Endothelial cell of umbilical vein (primary cell): ENCODE data around the gene IPO9. TPM values are rescaled to one million over a fixed set of nuclear protein-coding genes. Genes with fewer than 3 reads are reported as not detected.

Source experiments
- BruUV-seq: library from RNA; stranded (reverse); fragments of 400-500 nt; replicated peaks from 2 replicates; lab custom pipeline; 2021; lab: Mats Ljungman, UMichigan
- CTCF ChIA-PET: fragments of 300-600, 350-600 bp; sonication (Branson Sonifier 250); formaldehyde crosslinking; loops from one replicate; lab custom pipeline; 2021; ENCODE audit warnings: antibody characterized with exemption, inconsistent platforms; lab: Charles Lee
- POLR2A ChIA-PET: fragments of 300-600, 350-600 bp; sonication (Branson Sonifier 250); formaldehyde crosslinking; loops from one replicate; lab custom pipeline; 2021; ENCODE audit warnings: antibody characterized with exemption, inconsistent platforms; lab: Charles Lee
- DNase-seq: peaks from one replicate; pipeline ENCODE4 v3.0.0-alpha.2; 2011; ENCODE audit warnings: low read depth, low spot score
- FAIRE-seq: peaks from 2 replicates; lab custom pipeline; 2011; peaks lifted over from hg19 to GRCh38; lab: Jason Lieb, UNC
- H2AFZ ChIP-seq: 2 replicates; pipeline ENCODE4 v1.6.0; 2012; ENCODE audit warnings: low read depth, low read length, control low read depth, inconsistent platforms
- H3K27ac ChIP-seq: 2 replicates; pipeline ENCODE4 v1.5.1; 2011; ENCODE audit warnings: low read depth, mild to moderate bottlenecking, control low read depth, low read length, moderate library complexity; ENCODE audit not compliant: insufficient read depth
- H3K27me3 ChIP-seq, 2 experiments: 2 replicates each; pipeline versions ENCODE4 v1.6.0 to v1.6.1; 2011; ENCODE audit warnings: low read length in 2 of 2, mixed read lengths in 1 of 2; ENCODE audit not compliant: control insufficient read depth in 2 of 2, insufficient read depth in 2 of 2
- H3K36me3 ChIP-seq, 2 experiments: 2 replicates in 1 of 2; 3 replicates in 1 of 2; pipeline ENCODE4 v1.5.1; 2011; ENCODE audit warnings: low read length in 2 of 2, mild to moderate bottlenecking in 1 of 2, moderate library complexity in 1 of 2; ENCODE audit not compliant: control insufficient read depth in 2 of 2, insufficient read depth in 2 of 2; ENCODE audit errors: extremely low read depth in 1 of 2
- H3K4me1 ChIP-seq: 3 replicates; pipeline ENCODE4 v1.5.1; 2011; ENCODE audit warnings: mild to moderate bottlenecking, low read length; ENCODE audit not compliant: control insufficient read depth, insufficient read depth; ENCODE audit errors: extremely low read depth
- H3K4me2 ChIP-seq: 2 replicates; pipeline ENCODE4 v1.6.1; 2011; ENCODE audit warnings: low read length, control low read depth, mixed read lengths; ENCODE audit not compliant: insufficient read depth
- H3K4me3 ChIP-seq, 3 experiments: fragments of 200-600 bp in 1 of 3; sonication (generic), shearing (Covaris generic) in 1 of 3; replicated peaks in 1 of 3; 2 replicates each; pipeline ENCODE4 v1.5.1; 2011 to 2016; ENCODE audit warnings: control low read depth in 3 of 3, low read length in 3 of 3, mild to moderate bottlenecking in 2 of 3, inconsistent platforms in 1 of 3, low read depth in 1 of 3, moderate library complexity in 1 of 3; ENCODE audit not compliant: insufficient read depth in 1 of 3
- H3K79me2 ChIP-seq: 2 replicates; pipeline ENCODE4 v1.6.0; 2012; ENCODE audit warnings: low read length, inconsistent platforms; ENCODE audit not compliant: control insufficient read depth, insufficient read depth
- H3K9ac ChIP-seq: replicated peaks from 2 replicates; pipeline ENCODE3; 2011; ENCODE audit warnings: low read length, control low read depth; ENCODE audit not compliant: insufficient read depth; ENCODE audit errors: extremely low read depth
- H3K9me1 ChIP-seq: replicated peaks from 3 replicates; pipeline ENCODE4 v1.6.0; 2011; ENCODE audit warnings: mild to moderate bottlenecking, low read length; ENCODE audit not compliant: control insufficient read depth, insufficient read depth; ENCODE audit errors: extremely low read depth
- H3K9me3 ChIP-seq: replicated peaks from 2 replicates; pipeline ENCODE4 v1.5.1; 2012; ENCODE audit warnings: low read length, inconsistent platforms; ENCODE audit not compliant: control insufficient read depth, insufficient read depth
- H4K20me1 ChIP-seq: replicated peaks from 2 replicates; pipeline ENCODE3; 2011; ENCODE audit warnings: mild to moderate bottlenecking, low read length; ENCODE audit not compliant: control insufficient read depth, insufficient read depth; ENCODE audit errors: extremely low read depth
- CTCF ChIP-seq, 2 donors: IDR thresholded peaks; 1 replicate in 1 of 2; 2 replicates in 1 of 2; pipeline ENCODE4 v1.5.1; 2011; ENCODE audit warnings: low read length in 2 of 2, mild to moderate bottlenecking in 2 of 2, moderate library complexity in 2 of 2, control low read depth in 1 of 2, inconsistent platforms in 1 of 2, low read depth in 1 of 2; ENCODE audit not compliant: insufficient read depth in 1 of 2; ENCODE audit errors: extremely low read depth in 1 of 2
- EZH2 ChIP-seq: IDR thresholded peaks from 2 replicates; pipeline ENCODE4 v1.6.1; 2012; ENCODE audit warnings: borderline replicate concordance, low read depth, mild to moderate bottlenecking, moderate library complexity, low read length, inconsistent platforms; ENCODE audit not compliant: severe bottlenecking
- FOS ChIP-seq: IDR thresholded peaks from 2 replicates; pipeline ENCODE4 v1.6.1; 2011; ENCODE audit warnings: mild to moderate bottlenecking, low read length, moderate library complexity, borderline replicate concordance; ENCODE audit not compliant: insufficient read depth
- GATA2 ChIP-seq: IDR thresholded peaks from 2 replicates; pipeline ENCODE4 v1.7.0; 2011; ENCODE audit warnings: low read depth, mild to moderate bottlenecking, moderate library complexity, mixed read lengths, low read length; ENCODE audit not compliant: insufficient read length, insufficient read depth
- JUN ChIP-seq: IDR thresholded peaks from 2 replicates; pipeline ENCODE4 v1.6.1; 2011; ENCODE audit warnings: borderline replicate concordance, low read depth; ENCODE audit not compliant: insufficient read length, insufficient read depth
- MAX ChIP-seq: IDR thresholded peaks from 2 replicates; pipeline ENCODE4 v1.6.1; 2011; ENCODE audit not compliant: insufficient read depth, insufficient read length
- MYC ChIP-seq: IDR thresholded peaks from one replicate; pipeline ENCODE4 v1.6.1; 2011; ENCODE audit warnings: mild to moderate bottlenecking, low read depth, low read length
- POLR2A ChIP-seq: IDR thresholded peaks from 2 replicates; pipeline ENCODE4 v1.6.1; 2012; ENCODE audit warnings: low read depth, mild to moderate bottlenecking, control low read depth, low read length
- POLR2AphosphoS5 ChIP-seq: IDR thresholded peaks from 2 replicates; pipeline ENCODE4 v1.6.1; 2012; ENCODE audit warnings: low read depth, mild to moderate bottlenecking, control low read depth, low read length, moderate library complexity; ENCODE audit not compliant: insufficient read depth
- dilution Hi-C: fragments of 300-500 bp; cut with MboI; formaldehyde crosslinking; loops from one replicate; pipeline ENCODE4 v1.15.0; 2019; ENCODE audit warnings: low sequenced_read_pairs; ENCODE audit not compliant: extremely low pct_ligation_motif_present
- intact Hi-C: fragments of 100-400 bp; cut with micrococcal nuclease; formaldehyde crosslinking; loops from one replicate; pipeline ENCODE4 v1.10.0; 2022
- polyA plus RNA-seq, 4 experiments: library from polyadenylated mRNA; depleted of rRNA in 3 of 4; stranded (reverse) in 3 of 4; unstranded in 1 of 4; fragments of >200 nt; gene quantifications; 2 replicates each; pipeline versions ENCODE4 v1.2.1 to v1.2.3, GENCODE V29; 2011 to 2012; ENCODE audit warnings: missing spikeins in 1 of 4
- total RNA-seq: library from RNA; stranded (reverse); gene quantifications from 2 replicates; pipeline ENCODE4 v1.2.3, GENCODE V29; 2021

Gene IPO9
- total and polyA plus RNA-seq, 2 donors (not counting 3 experiments of a cell fraction or from before 2014, with no cell fraction given) = 53.4 to 104 TPM

- no peaks in the 10 kb centered on the region for H3K9me3 ChIP-seq
- DNase-seq (no peak), FAIRE-seq (no peak)
- no peak overlapping the region for H3K9ac ChIP-seq
- H3K79me2 ChIP-seq = peaks cover 95% of the 10 kb centered on the region
- no peak for TF ChIP-seq POLR2A
- no peak for TF ChIP-seq FOS
- TF ChIP-seq POLR2AphosphoS5 = no peak
- no peak for TF ChIP-seq JUN
- TF ChIP-seq GATA2 = no peak
- TF ChIP-seq MAX = no peak
- no peak for TF ChIP-seq MYC
- no peak for TF ChIP-seq EZH2
- TF ChIP-seq CTCF (IDR thresholded peaks at IDR 0.05; ENCODE audit: extremely low read depth in 1 of 2, insufficient read depth in 1 of 2, low read depth in 1 of 2, low read length in 2 of 2) = no peak
- H3K9me1 ChIP-seq = no peaks in the 10 kb centered on the region
- BruUV-seq = no TSS peak
- no peak overlapping the region for H2AFZ ChIP-seq
- dilution Hi-C loops (no loop called here), intact Hi-C loops (no loop called here)
- no peak overlapping the region for H3K4me3 ChIP-seq
- CTCF ChIA-PET = interaction anchor here (1.5 kb wide), 1 partner anchor 38 kb away, joined by 4 read pairs; no protein-coding TSS in a partner anchor
- H3K4me1 ChIP-seq = peaks cover 7% of the 10 kb centered on the region
- no peaks in the 10 kb centered on the region for H3K27me3 ChIP-seq
- H4K20me1 ChIP-seq = peaks cover 5% of the 10 kb centered on the region
- peaks cover 0 to 3% of the 10 kb centered on the region in 2 experiments for H3K36me3 ChIP-seq
- POLR2A ChIA-PET = no interaction called here
- no peak overlapping the region for H3K27ac ChIP-seq
- H3K4me2 ChIP-seq = no peak overlapping the region
These were observed 11.1 kb downstream of the IPO9 start for GRCh38 chr1:201840055-201840454.
